HS-5 (cell line): ENCODE data around the gene PLCB4.
"Not testable (repeated sequence)": the region's sequence is repeated elsewhere in the genome, so short reads cannot be mapped to it uniquely, and the experiment has no call there.

Experiments used
- DNase-seq: peaks from one replicate; pipeline ENCODE4 v3.0.0-alpha.2; 2012; ENCODE audit warnings: low read depth

PLCB4 gene

DNA sequence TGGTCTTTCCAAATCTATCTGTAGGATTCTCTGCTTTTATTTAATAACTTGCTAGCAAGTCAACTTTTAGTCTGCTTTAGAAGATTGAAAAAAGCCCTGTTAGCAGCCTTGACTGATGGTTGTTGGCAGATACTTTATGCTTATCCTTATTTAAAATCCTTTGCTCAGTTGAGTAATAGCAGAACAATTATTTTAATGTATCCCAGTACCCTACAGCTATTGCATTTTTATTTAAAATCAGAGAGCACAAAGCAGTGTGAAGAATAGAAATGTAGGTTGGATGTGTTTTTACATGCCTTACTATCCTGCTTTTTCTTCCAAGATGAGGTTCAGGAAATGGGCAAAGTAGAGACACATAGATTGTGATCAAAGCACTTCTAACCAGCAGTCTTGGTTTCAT lies 298.4 kb downstream of the PLCB4 start:
- DNase-seq = no peak

DNA sequence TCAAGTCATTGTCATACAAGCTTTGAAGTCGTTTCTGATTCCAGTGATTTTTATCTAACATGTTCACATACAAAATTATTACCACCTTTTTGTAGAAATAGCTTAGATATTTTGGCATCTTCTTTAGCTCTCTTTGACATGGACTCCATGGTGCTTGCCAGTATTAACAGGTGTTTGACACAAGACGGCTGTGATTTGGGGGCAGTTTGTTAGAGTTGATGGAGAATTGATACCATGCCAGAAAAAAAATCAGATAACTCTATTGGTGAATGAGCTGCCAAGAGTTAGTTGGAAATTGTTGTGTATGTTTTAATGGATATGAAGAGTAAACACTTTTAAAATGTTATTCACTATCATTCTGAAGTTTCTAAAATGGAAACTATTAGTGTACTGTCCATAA lies 298.9 kb downstream of the PLCB4 start:
- DNase-seq = no peak

DNA sequence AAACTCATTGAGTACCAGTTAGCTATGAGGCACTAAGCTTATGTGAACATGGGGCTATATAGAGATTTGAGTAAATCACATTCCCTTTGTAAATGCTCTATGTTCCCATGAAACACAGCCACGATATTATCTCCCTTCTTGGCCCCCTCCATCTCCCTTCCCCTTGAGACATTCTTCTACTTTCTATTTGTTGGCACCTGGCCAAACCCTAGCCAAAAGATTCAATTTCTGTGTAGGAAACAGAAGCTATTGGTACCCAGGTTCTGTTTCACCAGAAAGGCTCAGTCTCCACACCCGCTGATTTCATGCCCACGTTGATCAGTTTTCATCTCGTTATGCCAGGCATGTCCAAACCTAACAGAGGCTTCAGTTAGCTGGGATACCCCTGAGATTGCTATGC lies 300.0 kb downstream of the PLCB4 start:
- DNase-seq = no peak

DNA sequence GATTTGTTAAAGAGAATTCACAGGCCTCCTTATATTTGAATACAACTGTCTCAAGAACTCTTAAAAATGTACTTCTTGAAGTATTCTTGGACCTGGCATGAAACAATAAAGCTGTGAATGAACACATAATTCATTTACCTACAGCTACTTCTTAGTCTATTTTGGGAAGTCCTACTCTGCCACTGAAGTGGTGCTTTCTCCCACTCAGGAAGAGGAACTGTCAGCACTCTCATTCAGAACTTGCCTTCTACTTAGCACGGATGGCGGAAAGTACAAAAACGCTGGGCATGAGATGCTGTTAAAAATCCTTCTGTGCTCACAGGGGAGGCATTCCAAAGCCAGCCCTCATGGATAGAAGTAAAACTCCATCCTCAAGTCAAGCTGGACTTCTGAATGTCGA lies 300.7 kb downstream of the PLCB4 start:
- DNase-seq = no peak

DNA sequence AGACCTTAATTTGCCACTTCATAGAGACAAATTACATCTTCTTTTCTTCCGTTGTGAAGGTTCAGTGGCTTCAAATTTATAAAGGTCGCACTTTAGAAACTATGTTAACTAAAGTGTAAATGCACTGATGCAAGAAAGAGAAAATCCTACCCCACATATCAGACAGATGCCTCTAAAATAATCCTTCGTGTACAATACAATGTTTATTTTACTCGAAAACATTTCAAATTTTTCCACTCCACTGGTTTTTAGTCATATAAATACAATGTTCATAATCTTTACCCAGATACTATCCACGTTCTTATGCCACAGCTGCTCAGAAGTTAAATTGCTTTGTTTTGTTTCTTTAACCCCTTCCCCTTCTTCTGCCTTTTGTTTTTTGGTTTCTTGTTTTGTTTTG lies 305.2 kb downstream of the PLCB4 start:
- no peak for DNase-seq

DNA sequence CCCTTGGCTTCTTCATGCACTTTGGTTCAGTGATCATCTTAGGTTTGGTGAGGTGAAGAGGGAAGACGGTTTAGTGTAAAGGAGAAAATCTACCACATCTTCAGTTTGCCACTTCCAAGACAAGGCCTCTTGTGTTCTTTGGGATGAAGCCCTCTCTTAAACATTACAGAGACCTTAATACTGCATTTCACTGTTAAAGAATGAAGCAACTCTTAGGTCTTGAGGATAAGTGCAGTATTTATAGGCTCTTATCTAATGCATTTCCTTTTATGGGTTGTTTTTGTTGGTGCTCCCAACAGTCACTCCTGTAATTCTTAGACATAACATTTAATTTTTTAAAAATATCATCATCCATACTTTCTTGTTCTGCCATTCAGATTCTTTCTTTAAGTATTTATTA lies 305.6 kb downstream of the PLCB4 start:
- DNase-seq = no peak

DNA sequence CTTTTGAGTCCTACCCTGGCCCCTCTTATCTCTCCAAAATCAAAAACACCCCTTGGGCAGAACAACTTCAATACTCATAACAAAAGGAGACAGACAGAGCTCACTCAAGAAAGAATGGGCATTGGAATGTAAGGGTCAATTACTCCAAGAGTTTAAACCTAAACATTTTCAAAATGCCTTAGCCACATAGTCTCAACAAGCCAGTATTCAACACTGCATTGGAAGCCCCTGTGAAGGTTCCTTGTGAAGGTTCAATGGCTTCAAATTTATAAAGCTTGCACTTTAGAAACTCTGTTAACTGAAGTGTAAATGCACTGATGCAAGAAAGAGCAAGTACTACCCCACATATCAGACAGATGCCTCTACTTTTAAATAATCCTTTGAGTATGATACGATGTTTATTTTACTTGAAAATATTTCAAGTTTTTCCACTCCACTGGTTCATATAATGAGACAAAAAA lies 306.4 kb downstream of the PLCB4 start:
- DNase-seq = no peak

DNA sequence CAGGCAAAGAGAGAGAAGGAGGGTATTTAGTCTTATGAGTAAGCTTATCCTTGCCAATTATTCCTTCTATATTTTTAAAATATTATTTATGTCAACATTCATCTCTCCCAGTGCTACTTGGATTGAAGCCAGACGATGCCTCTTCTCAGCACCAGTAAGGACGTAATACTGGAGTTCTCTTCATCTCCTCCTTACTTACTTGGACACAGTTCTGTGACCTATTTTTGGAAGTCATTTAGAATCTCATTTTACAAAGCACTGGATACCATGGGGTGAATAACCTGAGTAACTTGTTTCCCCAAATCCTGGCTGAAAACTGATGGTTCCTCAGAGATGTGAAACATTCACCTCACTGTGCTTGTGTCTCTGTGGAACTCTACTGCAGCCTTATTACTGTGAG lies 308.1 kb downstream of the PLCB4 start:
- DNase-seq = no peak

DNA sequence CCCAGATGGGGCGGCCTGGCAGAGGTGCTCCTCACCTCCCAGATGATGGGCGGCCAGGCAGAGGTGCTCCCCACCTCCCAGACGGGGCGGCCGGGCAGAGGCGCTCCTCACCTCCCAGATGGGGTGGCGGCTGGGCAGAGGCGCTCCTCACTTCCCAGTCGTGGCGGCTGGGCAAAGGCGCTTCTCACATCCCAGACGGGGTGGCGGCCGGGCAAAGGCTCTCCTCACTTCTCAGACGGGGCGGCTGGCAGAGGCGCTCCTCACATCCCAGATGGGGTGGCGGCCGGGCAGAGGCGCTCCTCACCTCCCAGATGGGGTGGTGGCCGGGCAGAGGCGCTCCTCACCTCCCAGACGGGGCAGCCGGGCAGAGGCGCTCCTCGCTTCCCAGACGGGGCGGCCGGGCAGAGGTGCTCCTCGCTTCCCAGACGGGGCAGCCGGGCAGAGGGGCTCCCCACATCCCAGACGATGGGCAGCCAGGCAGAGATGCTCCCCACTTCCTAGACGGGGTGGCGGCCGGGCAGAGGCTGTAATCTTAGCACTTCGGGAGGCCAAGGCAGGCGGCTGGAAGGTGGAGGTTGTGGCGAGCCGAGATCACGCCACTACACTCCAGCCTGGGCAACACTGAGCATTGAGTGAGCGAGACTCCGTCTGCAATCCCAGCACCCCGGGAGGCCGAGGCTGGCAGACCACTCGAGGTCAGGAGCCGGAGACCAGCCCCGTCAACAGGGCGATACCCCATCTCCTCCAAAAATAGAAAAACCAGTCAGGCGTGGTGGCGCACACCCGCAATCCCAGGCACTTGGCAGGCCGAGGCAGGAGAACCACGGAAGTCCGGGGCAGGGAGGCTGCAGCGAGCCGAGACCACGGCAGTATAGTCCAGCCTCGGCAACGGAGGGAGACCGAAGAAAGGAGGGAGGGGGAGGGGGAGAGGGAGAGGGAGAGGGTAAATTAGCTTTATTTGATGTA lies 316.7 kb downstream of the PLCB4 start:
- not testable (repeated sequence) for DNase-seq

DNA sequence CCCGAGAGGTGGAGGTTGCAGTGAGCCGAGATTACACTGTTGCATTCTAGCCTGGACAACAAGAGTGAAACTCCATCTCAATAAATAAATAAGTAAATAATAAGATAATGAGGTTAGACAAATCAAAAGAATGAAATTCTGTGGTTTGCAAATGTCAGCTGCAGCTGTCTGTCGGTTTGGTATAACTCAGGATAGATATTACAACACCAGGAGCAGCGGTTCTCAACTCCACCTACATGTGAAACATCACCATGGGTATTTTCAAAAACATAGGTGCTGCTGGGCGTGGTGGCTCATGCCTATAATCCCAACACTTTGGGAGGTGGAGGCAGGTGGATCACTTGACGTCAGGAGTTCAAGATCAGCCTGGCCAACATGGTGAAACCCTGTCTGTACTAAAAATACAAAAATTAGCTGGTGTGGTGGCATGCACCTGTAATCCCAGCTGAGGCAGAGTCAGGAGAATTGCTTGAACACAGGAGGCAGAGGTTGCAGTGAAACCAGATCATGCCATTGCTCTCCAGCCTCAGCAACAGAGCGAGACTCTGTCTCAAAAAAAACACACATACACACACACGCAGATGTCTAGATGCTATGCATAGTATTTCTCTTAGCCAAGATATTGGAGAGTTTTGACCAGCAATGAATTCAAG lies 319.4 kb downstream of the PLCB4 start:
- DNase-seq = no peak

DNA sequence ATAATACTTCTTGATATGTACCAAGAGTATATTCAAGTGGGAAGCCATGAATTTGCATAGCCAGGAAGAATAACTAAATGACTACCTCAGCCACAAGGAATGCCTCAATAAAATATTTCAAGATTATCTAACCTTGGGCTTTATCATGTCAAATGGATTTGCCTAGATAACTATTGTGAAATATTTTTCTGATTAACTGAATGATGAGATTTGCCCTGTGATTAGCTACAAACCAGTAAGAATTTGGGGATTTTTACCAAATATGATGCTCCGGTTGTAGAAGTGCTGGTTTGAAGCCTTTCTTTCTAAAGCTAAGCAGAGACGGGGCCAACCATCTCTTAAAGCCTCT lies 319.9 kb downstream of the PLCB4 start:
- no peak for DNase-seq

DNA sequence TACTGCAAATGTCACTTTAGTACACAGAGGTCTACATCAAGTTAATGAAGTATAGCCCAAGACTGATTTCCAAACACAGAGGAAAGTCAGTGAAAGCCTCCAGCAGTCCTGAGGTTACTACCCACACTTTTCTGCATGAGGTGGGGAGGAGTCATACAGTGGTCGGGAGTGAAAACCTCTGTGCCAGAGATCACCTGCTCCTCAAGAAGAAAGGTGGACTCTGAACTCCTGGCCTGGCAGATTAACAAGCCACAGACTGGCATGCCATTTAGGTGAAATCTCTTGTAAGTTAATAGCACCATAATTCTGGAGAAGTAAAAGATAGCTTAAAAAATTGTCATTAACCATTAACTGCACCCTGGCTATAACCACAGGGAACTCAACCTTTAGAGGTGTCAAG lies 320.5 kb downstream of the PLCB4 start:
- no peak for DNase-seq

DNA sequence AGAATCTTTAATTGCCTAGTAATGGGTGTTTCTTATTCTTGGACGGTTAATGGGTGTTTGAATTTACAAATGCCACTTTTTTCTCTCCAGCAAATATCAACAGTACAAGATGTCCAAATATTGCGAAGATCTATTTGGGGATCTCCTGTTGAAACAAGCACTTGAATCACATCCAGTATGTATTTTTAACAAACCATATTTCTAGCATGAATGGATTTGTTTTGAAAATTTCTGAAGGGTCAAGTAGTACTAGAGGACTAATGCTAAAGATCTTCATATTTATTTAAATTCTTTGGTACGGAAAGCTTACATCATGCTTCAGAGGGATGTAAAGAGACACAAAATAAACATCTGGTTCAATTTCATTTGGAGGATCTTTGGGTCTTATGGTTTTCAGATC lies 321.6 kb downstream of the PLCB4 start:
- DNase-seq = no peak

DNA sequence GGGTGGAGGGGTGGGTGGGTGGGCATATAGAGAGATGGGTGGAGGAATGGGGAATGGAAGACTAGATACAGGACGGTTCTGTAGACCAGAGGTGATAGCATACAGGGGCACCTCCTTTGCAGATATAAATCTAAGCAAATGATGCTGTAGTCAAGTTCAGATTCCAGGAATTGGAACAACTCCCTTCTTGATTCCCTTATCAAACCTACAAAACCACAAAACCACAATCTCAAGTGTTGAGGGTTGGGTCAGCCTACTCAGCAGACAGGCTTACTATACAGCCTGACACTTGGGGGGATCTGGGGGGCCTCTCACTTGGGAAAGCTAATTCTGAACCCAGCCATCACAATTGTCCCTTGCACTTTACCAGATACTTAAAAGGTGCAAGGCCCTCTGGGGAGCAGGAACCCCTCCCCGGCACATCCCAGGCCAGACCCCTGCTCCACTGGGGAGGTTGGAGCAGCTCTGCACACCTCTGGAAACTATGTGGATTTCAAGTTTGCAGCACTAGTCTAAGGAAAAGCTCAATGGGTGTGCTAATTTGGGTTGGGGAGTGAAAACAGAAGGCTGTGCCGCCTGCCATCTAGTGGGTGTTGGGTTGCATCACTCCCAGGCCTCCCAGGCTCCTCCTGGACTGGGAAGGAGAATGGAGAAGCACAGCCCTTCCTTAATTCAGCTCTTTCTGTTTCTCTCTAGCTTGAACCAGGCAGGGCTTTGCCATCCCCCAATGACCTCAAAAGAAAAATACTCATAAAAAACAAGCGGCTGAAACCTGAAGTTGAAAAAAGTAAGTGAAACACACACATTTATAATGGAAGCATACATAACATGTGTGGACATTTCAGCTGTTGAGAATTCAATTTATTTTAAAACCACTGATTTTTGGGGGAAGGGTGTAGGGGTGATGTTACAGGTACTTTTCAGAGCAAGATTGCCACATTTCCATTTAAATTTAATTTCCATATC lies 324.3 kb downstream of the PLCB4 start:
- DNase-seq = peak; percentile 19

DNA sequence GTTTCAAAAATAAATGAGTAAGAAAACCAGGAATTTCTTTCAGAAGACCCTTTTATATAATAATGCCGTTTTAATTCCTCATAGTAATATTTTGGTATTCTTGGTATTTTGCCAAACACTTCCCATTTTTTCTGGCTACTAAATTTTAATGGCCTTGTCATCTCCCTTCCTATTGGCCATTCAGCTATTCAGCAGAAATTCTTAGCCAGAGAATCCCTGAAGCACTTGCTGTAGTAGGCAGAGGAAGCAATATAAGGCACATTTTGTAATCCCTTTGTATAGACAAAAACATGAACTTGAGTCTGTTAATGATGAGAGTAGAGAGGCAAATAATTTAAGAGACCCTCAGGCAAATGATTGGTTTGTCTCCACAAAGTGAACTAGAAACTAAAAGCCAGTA lies 327.1 kb downstream of the PLCB4 start:
- DNase-seq = no peak

DNA sequence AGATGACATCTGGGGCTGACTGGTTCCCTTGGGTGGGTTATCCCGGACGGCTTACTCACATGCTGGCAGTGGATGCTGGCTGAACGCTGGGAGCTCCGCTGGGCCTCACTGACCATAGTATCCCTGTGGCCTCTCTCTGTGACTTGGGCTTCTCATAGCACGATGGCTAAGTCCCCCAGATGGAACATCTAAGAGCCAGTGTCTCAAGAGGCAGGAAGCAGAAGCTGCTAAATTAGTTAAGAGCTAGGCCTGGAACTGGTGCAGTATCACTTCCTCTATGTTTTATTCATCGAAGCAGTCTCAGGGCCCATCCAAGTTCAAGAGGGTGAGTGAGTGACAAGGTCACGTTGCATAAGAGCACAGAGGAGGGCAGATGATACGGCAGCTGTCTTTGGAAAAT lies 329.0 kb downstream of the PLCB4 start:
- DNase-seq = no peak

DNA sequence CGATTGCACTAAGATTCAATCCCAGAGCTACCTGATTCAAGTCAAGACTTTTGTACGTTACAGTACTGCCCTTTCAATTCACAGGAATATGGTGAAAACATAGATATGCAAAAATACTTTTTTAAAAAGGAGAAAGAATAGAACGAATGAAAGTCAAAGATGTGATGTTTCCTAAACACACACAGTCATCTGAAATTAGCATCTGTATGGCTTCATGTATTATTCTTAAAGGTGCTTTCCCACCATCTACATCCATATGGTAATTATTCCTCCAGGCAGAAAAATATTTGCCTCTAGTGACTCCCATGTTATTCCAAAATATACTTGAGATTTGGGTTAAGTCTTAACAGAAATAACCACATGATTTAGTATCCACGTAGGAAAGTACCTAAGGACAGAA lies 330.0 kb downstream of the PLCB4 start:
- DNase-seq = no peak

DNA sequence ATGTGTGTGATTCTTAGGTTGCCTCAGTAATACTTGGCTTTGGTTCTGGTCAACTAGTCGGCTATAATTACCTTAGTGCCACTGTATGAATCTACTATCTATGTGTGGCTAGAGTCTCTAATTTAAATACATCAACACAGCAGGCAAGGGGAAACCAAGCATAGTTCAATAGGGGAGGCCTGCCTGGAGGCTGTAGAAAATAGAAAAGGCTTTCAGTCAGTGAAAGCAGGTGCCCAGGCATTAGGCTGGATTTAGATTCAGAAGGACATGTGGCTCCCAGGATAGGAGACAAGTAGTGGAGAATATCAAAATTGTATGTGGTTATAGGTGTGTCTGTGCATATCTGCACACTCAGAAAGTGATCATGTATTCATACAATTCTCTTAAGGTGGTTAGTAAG lies 330.4 kb downstream of the PLCB4 start:
- DNase-seq = no peak

DNA sequence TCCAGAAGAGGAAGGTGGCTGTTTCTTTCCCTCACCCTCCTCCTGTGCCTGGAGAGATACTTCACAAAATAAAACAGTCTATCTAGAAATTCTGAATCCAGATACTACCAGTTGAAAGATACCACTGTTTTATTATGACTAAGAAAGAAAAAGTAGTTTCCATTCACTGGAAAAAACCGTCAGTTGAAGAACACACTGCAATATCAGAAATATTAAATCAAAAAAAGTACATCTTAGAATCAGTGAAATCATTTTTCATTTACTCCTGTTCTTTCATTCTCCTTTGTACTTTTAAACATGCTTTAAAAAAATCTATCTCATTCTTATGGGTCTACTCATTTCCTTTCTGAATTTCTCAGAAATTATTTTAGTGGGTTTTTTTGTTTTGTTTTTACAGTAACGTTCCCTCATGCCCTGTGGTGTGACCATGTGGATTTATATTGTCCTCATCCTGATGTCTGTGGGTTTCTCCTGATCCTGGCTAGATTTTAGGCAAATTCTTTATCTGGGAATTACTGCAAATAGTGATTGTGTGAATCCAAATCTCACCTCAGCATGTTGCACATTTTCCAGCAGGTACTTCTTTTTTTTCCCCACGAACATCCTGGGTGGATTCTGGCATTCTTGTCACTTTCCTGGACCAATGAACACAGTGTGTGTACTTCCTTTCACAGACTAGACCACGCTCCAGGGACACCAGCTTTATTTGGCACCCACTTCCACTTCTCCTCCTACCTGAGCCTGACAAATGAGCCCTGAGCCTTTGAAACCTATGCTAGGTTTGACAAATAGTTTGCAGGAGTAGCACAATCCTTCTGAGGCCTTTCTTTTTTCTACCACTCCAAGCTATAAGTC lies 331.5 kb downstream of the PLCB4 start:
- DNase-seq = no peak

DNA sequence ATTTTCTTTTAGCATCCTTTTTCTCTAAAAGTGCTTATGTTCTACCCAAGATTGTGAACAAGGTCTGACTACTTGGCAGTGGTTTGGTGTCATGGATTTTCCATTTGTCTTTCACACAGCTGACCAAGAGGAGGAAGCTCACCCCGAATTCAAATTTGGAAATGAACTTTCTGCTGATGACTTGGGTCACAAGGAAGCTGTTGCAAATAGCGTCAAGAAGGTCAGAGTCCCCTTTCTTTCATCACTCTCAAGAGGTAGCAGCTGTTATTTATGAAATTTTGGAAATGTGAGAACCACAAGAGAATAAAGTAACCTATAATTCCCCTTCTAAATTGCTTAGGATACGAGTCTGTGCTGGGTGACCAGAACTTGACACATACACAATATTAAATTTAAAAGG lies 332.5 kb downstream of the PLCB4 start:
- DNase-seq = no peak

DNA sequence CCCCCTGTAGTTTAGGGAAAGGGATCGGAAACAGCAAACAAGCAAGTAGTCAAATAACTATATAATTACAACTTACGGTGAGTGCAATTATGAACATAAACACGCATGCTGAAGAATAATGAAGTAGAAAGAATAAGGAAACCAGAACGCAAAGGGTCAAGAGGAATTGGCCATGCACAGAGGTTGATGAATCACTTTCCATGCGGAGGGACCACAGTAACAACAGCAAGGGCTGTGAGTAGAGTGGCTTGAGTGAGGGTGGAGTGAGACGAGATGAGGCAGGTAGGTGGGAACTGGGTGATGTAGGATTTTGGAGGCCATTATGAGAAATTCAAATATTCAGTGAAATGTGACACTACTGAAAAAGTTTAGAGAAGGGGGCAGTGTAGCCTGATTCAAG lies 333.3 kb downstream of the PLCB4 start:
- no peak for DNase-seq
